ENCODE measurements around the gene TSPAN14.
"Not testable (repeated sequence)": the region's sequence is repeated elsewhere in the genome, so short reads cannot be mapped to it uniquely, and the experiment has no call there.

Gene TSPAN14

GRCh38 chr10:80472234-80473095 is 18.4 kb downstream of the TSPAN14 start:
- no peak for DNase-seq

GRCh38 chr10:80473096-80473657 is 19.1 kb downstream of the TSPAN14 start:
- peak; percentile 30 for DNase-seq

- DNase-seq: no peak
These were observed 19.8 kb downstream of the TSPAN14 start for GRCh38 chr10:80473692-80474596.

GRCh38 chr10:80474597-80474910 is 20.4 kb downstream of the TSPAN14 start:
- DNase-seq: no peak

- DNase-seq: no peak
These were observed 20.8 kb downstream of the TSPAN14 start for GRCh38 chr10:80474941-80475340.

- DNase-seq: not testable (repeated sequence)
These were observed 21.5 kb downstream of the TSPAN14 start for GRCh38 chr10:80475641-80476040.

GRCh38 chr10:80476685-80477084 is 22.6 kb downstream of the TSPAN14 start:
- DNase-seq: no peak

GRCh38 chr10:80477813-80478212 is 23.7 kb downstream of the TSPAN14 start:
- no peak for DNase-seq

GRCh38 chr10:80480373-80480772 is 26.3 kb downstream of the TSPAN14 start:
- DNase-seq: not testable (repeated sequence)

- DNase-seq: no peak
These were observed 26.7 kb downstream of the TSPAN14 start for GRCh38 chr10:80480852-80481251.

GRCh38 chr10:80484243-80484642 is 30.1 kb downstream of the TSPAN14 start:
- no peak for DNase-seq

- no peak for DNase-seq
These were observed 30.6 kb downstream of the TSPAN14 start for GRCh38 chr10:80484676-80485075.

GRCh38 chr10:80485076-80485945 is 31.2 kb downstream of the TSPAN14 start:
- DNase-seq: no peak

GRCh38 chr10:80485946-80486764 is 32.0 kb downstream of the TSPAN14 start:
- peak; percentile 42 for DNase-seq

GRCh38 chr10:80486785-80487420 is 32.8 kb downstream of the TSPAN14 start:
- DNase-seq: peak; percentile 16

- peak; percentile 24 for DNase-seq
These were observed 33.3 kb downstream of the TSPAN14 start for GRCh38 chr10:80487421-80487785.

- DNase-seq: peak; percentile 62
These were observed 33.9 kb downstream of the TSPAN14 start for GRCh38 chr10:80487791-80488538.

- no peak for DNase-seq
These were observed 34.5 kb downstream of the TSPAN14 start for GRCh38 chr10:80488539-80489066.

GRCh38 chr10:80489371-80490112 is 35.4 kb downstream of the TSPAN14 start:
- no peak for DNase-seq

All from activated T-cell treated with anti-CD3 and anti-CD28 coated beads, Interleukin-2, amount 50 U/mL, for 1 hour (primary cell).